Cerebellar nuclear complex (tissue), 1 donor: ENCODE measurements around the gene HOXD13.

Experiments
- DNase-seq, 2 experiments: peaks; one replicate each; lab custom pipeline; 2025; lab: John Stamatoyannopoulos, UW

The HOXD13 gene

GRCh38 chr2:176081376-176081836 lies 11.1 kb upstream of the HOXD13 start:
- DNase-seq = no peak

DNA sequence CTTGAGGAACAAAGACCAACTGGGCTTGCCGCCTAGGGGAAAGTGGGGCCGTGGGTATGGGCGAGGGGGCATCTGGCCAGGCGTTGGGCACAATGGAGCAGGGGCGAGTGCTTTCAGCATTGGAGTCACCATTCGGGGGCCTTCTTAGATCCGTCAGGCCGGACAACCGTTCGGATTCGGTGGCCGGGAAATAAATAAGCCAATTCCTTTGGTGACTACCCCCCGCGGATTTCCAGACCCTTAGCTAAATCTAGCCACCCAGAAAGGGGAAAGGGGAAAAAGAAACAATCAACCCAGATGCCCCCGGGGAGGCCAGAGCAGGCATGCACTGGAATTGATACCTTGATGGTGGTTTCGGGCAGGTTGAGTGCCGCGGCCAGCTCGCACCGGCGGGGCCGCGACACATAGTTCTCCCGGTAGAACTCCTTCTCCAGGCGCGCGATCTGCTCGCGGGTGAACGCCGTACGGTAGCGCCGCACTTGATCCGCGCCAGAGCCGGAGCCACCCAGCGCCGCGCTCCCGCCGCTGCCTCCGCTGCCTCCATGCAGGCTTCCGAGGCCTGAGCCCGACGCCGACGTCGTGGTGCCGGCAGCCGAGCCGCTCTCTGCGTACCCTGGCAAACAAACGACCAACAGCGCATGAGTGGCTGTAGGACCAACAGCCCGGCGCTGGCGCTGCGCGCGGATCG lies 10.5 kb upstream of the HOXD13 start:
- no peak for DNase-seq

DNA sequence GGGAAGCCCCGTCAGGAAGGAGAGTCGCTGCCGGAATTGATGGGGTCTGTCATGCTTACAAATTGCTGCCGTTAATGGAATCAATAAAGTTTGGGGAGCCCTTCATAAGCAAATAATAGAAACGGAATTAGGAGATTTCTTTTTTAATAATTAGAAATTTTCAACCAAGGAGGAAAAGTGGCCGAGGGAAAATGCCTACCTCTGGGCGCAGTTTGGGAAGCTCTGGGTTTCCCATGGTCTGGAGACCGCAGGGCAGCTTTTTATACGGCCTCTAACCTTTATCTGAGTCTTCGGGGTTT lies 10.0 kb upstream of the HOXD13 start:
- no peak for DNase-seq

- DNase-seq = no peak
Observed at GRCh38 chr2:176082824-176083751, 9.4 kb upstream of the HOXD13 start.

- no peak for DNase-seq
Observed at GRCh38 chr2:176083796-176084261, 8.7 kb upstream of the HOXD13 start, which contains the start of gene EVX2. Gene EVX2, minus strand, starts transcription at chr2:176083962. Its CDS starts 186 bp downstream, at chr2:176083776.

DNA sequence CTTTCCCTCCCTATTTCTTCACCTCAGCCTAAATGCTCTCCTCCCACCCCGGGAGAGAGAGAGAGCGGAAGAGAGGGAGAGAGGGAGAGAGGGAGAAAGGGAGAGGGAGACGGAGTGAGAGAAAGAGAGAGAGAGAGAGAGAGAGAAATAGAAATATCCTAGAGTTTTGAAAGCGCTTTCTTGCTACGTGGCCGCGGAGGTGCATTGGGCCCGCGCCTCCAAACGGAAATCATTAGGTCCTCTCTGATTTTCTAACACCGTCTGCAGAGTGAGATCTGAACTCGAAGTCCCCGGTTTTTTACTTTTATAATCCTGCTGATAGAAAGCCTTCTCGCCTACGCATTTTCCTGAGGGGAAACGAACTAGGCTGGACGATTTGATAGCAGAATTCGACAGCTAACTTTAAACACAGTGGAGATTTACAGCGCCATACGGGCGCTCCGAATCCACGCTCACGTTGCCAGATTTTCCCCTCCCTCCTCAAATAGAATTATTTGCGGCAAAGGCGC lies 7.9 kb upstream of the HOXD13 start:
- DNase-seq = no peak

DNA sequence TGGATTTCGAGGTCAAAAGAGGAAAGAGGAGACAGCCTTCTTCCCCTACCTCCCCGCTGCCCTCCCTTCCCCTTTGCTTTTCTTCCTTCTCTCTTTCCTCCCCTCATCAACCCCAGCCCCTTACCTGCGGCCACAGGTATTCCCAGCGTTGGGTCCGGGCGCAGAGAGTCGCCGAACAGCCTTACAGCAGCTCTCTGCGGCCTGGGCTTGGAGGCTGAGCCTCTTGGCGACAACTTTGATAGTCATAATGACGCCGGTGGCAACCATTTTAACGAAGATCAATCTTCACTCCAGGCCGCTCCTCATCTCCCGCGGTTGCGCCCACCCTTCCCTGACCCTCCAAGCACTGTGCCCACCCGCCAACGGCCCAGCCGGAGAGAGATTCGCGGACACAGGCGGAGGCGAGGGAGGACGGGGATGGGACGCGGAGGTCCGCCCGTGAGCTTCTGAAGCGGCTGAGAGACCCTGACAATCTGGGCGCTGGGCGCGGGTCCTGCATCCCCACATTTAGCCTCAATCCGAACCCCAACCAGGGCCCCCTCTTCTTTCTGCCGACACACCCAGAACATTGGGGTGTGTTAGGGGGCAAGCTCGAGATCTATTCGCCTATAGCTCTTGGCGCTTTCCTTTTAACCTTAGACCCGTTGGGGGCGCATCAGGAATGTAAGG lies 7.3 kb upstream of the HOXD13 start:
- DNase-seq = no peak

DNA sequence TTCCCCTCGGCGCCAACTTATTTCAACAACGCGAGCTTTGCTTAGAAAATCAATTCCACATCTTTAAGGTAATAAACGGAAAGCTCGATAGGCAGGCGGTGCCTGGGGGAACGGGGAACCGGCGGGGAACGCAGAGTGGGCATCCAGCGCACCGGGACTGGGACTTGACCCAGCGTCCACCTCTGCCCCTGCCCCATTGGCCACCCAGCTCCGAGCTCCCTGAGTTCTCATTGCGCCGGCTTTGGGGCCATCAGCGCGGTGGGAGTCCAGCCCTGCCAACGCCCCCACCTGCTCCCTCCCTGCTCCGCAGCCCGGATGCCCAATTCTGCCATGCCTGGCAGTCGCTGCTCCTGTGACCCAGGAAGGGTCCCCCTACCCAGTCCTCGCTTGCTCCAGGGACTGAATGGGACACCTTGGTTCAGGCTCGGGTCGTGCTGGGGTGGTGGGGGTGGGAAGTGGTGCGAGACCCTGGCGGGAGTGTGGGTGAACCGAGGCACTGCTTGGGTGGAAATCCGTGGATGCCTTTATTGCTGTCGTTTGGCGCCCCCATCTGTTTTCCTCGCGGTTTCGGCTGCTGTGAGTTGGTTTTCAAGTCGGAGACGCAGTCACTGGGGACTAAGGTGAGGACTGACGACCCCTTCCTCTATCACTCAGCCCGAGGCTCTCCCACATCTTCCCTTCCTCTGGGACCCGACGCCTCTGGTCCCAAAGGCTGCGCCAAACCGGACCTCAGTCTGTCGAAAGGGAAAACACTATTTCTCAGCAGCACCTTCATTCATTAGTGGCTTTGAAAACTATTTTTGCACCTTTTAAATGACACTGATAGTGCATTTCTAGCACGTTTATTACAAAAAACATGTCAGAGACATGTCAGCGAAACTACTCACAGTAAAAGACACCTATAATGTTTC lies 6.4 kb upstream of the HOXD13 start:
- DNase-seq = no peak

GRCh38 chr2:176087330-176088047 lies 5.0 kb upstream of the HOXD13 start:
- DNase-seq = no peak

DNA sequence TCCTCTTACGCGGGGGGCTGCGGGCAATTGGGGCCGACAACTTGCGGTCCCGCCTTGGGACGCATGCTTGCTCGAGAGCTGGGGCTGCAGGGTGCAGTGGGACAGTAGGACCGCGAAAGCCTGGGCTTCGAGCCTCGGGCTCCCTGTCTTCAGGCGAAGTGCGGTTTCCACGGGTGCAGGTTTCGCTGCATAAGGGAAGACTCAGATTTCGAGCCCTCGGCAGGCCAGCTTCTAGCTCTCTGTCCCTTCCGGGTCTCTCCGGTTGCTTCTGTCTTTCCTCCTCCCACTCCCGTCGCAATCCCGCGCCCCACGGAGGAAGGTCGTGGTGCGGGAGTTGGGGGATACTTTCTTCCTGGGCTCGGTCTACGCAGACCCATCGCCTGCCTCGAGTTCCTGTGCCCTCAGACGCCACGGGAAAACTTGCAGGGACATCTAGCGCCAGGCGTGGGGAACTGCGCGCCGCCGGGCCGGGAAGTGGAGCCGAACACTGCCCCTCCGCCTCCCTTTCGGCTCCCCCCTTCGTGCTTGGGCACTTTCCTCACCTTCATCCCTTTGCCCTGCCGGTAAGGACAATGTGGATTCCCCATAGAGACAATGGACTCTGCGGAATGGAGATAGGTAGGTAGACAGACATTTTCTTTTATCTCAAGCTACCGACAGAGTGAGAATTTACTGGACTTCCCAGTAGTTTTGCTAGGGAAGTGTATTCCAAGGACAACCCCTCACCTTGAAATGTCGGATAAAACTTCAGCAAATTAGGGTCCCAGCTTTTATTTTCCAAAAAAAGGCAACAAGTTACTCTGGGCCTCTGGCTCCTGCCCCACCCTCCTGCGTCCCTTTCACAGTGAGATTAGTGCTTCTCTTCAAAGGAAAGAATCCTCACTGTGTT lies 4.2 kb upstream of the HOXD13 start:
- no peak for DNase-seq

- DNase-seq = no peak
Observed at GRCh38 chr2:176088937-176089842, 3.3 kb upstream of the HOXD13 start.

DNA sequence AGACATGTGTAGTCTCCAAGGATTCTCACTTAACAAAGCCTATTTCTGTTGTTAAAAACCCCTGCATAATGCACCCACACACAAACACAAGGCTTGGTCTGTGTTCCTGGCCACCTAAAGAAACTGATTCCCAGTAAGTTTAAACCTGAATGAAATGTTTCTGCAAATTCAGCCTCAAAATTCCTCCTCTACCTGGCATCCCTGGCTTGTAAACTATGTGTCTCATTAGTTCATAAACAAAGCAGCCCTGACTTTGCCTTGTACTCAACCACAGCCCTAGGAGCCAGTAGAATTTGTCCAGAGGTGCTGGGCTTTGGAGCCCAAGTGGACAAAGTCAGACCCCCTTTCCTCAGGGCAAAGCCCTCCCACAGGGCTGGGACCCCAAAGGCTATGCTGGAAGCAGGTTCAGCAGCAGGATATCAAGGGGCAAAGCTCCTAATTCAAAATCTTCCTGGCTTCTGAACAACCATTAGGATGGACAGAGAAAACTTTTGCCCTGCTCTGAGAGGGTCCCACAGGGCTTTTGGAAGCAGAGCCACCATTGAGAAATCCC lies 2.6 kb upstream of the HOXD13 start:
- DNase-seq = no peak

DNA sequence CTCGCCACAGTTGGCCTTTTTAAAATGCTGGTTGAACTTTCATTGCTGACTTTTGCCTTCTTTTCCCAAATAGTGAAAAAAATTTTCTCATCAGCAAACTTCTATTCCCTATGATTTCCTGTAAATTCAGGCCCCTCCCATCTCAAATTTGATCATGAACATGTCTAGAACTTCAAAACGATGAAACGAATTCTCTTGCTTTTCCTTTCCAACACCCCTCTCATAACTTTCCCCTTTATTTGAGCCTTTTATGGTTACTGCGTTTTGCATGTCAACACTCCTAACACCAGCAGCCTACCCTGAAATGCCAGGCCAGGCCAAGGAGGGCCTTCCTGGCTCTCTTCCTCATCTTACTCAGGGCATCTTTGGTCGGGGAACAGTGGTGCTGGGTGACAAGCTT lies 1.7 kb upstream of the HOXD13 start:
- DNase-seq = no peak

- DNase-seq = no peak
Observed at GRCh38 chr2:176091329-176092258, 927 bp upstream of the HOXD13 start.

DNA sequence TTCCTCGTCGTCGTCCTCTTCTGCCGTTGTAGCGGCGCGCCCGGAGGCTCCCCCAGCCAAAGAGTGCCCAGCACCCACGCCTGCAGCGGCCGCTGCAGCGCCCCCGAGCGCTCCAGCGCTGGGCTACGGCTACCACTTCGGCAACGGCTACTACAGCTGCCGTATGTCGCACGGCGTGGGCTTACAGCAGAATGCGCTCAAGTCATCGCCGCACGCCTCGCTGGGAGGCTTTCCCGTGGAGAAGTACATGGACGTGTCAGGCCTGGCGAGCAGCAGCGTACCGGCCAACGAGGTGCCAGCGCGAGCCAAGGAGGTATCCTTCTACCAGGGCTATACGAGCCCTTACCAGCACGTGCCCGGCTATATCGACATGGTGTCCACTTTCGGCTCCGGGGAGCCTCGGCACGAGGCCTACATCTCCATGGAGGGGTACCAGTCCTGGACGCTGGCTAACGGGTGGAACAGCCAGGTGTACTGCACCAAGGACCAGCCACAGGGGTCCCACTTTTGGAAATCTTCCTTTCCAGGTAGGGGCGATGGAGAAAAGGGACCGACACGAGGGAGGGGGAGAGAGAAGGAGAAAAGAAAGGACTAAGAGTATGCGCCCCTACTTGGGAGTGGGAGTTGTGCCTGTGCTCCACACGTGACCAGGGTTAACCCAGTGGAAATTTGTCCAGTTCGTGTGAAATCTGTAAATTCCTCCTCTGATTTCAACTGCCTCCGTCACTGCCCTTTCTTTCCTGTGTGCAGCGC lies 800 bp downstream of the HOXD13 start:
- DNase-seq = no peak

DNA sequence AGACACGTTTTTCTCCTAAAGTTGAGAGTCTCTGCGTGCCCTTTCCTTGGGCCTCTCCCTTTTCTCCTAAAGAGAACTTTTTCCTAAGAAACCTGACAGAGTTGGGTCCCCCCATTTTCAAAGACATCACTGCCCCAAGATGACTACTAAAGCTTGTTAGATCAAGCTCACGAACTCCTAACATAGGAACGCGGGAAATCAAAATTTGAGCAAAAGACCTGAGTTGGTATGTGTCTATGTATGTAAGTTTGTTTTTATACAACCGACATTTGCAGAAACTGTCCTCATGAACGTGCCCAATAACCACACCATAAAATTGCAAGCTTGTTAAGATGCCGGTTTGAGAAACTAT lies 1.4 kb downstream of the HOXD13 start:
- DNase-seq = no peak
